Activated T-helper 1 cell treated with Interleukin-2 at 50 U/mL for 16 hours (primary cell): ENCODE measurements around the gene CTNNA3.

ENCODE experiments used
- DNase-seq: peaks from one replicate; pipeline ENCODE4 v3.0.0-alpha.2; 2020; ENCODE audit warnings: low read depth

The CTNNA3 gene

GRCh38 chr10:66860376-66860945, 835.5 kb downstream of the CTNNA3 start:
- DNase-seq, result no peak

- no peak for DNase-seq
Measured at GRCh38 chr10:66852811-66853210, 843.2 kb downstream of the CTNNA3 start.

GRCh38 chr10:66848856-66849255, 847.1 kb downstream of the CTNNA3 start:
- no peak for DNase-seq

- no peak for DNase-seq
Measured at GRCh38 chr10:66844176-66844942, 851.6 kb downstream of the CTNNA3 start.

GRCh38 chr10:66843396-66843795, 852.6 kb downstream of the CTNNA3 start:
- no peak for DNase-seq

GRCh38 chr10:66842867-66843266, 853.1 kb downstream of the CTNNA3 start:
- no peak for DNase-seq

GRCh38 chr10:66842371-66842770, 853.6 kb downstream of the CTNNA3 start:
- DNase-seq, result no peak

- no peak for DNase-seq
Measured at GRCh38 chr10:66838656-66839055, 857.3 kb downstream of the CTNNA3 start.

- no peak for DNase-seq
Measured at GRCh38 chr10:66837990-66838389, 858.0 kb downstream of the CTNNA3 start.

- DNase-seq, result no peak
Measured at GRCh38 chr10:66837335-66837734, 858.7 kb downstream of the CTNNA3 start.

GRCh38 chr10:66836771-66837170, 859.2 kb downstream of the CTNNA3 start:
- no peak for DNase-seq

- DNase-seq, result no peak
Measured at GRCh38 chr10:66836057-66836456, 859.9 kb downstream of the CTNNA3 start.

- DNase-seq, result no peak
Measured at GRCh38 chr10:66835400-66835799, 860.6 kb downstream of the CTNNA3 start.

GRCh38 chr10:66834802-66835201, 861.2 kb downstream of the CTNNA3 start:
- no peak for DNase-seq

GRCh38 chr10:66833861-66834260, 862.1 kb downstream of the CTNNA3 start:
- DNase-seq, result no peak

GRCh38 chr10:66832781-66833422, 863.1 kb downstream of the CTNNA3 start:
- DNase-seq, result no peak

- no peak for DNase-seq
Measured at GRCh38 chr10:66828957-66829356, 867.0 kb downstream of the CTNNA3 start.

GRCh38 chr10:66827353-66827752, 868.6 kb downstream of the CTNNA3 start:
- DNase-seq, result no peak

GRCh38 chr10:66823301-66823700, 872.7 kb downstream of the CTNNA3 start:
- no peak for DNase-seq

GRCh38 chr10:66822801-66823200, 873.2 kb downstream of the CTNNA3 start:
- DNase-seq, result no peak

- no peak for DNase-seq
Measured at GRCh38 chr10:66819691-66820090, 876.3 kb downstream of the CTNNA3 start.

GRCh38 chr10:66813122-66813521, 882.9 kb downstream of the CTNNA3 start:
- DNase-seq, result no peak

- DNase-seq, result no peak
Measured at GRCh38 chr10:66811211-66811610, 884.8 kb downstream of the CTNNA3 start.
